HL-60 (cell line): Measurements from ENCODE around the gene SLC40A1.

Source experiments
- CTCF ChIP-seq: IDR thresholded peaks from one replicate; pipeline ENCODE4 v1.5.1; 2011; ENCODE audit warnings: low read length, control low read depth, inconsistent platforms; ENCODE audit not compliant: insufficient read depth
- GABPA ChIP-seq: IDR thresholded peaks from 2 replicates; pipeline ENCODE4 v1.6.1; 2012; ENCODE audit warnings: low read depth
- POLR2AphosphoS5 ChIP-seq: IDR thresholded peaks from 2 replicates; pipeline ENCODE4 v1.6.1; 2012; ENCODE audit warnings: low read depth
- REST ChIP-seq: IDR thresholded peaks from 2 replicates; pipeline ENCODE4 v1.6.1; 2012; ENCODE audit warnings: low read depth; ENCODE audit not compliant: insufficient replicate concordance

- TF ChIP-seq CTCF (no peak), POLR2AphosphoS5 (no peak), REST (no peak), GABPA (no peak)
Observed at GRCh38 chr2:189628817-189629530, 48.4 kb upstream of the SLC40A1 start.
